Measurements from ENCODE around the gene SMARCB1. TPM values are rescaled to one million over a fixed set of nuclear protein-coding genes. Genes with fewer than 3 reads are reported as not detected.

The SMARCB1 gene
- total RNA-seq, 4 donors from 2014 or later: 28.8 to 55.6 (median 34.9) TPM

GRCh38 chr22:23759566-23759965 lies 27.2 kb upstream of the SMARCB1 start:
- no peak for TF ChIP-seq POLR2A (IDR thresholded peaks at IDR 0.05; ENCODE audit: low read depth)
- no peak for TF ChIP-seq POLR2AphosphoS5 (IDR thresholded peaks at IDR 0.05)
- no peak for TF ChIP-seq EP300 (IDR thresholded peaks at IDR 0.05)
- TF ChIP-seq CTCF (IDR thresholded peaks at IDR 0.05): no peak
- DNase-seq (ENCODE audit: extremely low spot score): no peak
- Histone ChIP-seq H3K9me3 (no peaks in the 10 kb centered on the region), H3K36me3 (peaks cover 0 to 4% (median 0%) of the 10 kb centered on the region in 4 donors), H3K27ac (replicated peaks in 1 of 4) (no peak overlapping the region), H3K4me1 (peaks cover 15 to 22% (median 21%) of the 10 kb centered on the region in 4 donors), H3K27me3 (no peaks in the 10 kb centered on the region), H3K4me3 (no peak overlapping the region)
- WGBS: 78% methylated on average over 4 of the region's 4 CpGs
- intact Hi-C loops (cut with DNase I): no loop called here

- no peak for DNase-seq (ENCODE audit: extremely low spot score)
- intact Hi-C loops (cut with DNase I): loop anchor here (10.0 kb wide), 1 partner anchor 215 kb away; no protein-coding TSS in a partner anchor
- H3K4me1 ChIP-seq: peaks cover 20 to 27% (median 26%) of the 10 kb centered on the region in 4 donors
- peaks cover 0 to 9% (median 2%) of the 10 kb centered on the region in 4 donors for H3K36me3 ChIP-seq
- H3K27me3 ChIP-seq: no peaks in the 10 kb centered on the region
- no peak for TF ChIP-seq CTCF (IDR thresholded peaks at IDR 0.05)
- no peak for TF ChIP-seq POLR2AphosphoS5 (IDR thresholded peaks at IDR 0.05)
- TF ChIP-seq EP300 (IDR thresholded peaks at IDR 0.05): no peak
- no peak for TF ChIP-seq POLR2A (IDR thresholded peaks at IDR 0.05; ENCODE audit: low read depth)
- no peak overlapping the region for H3K27ac ChIP-seq (replicated peaks in 1 of 4)
- H3K9me3 ChIP-seq: no peaks in the 10 kb centered on the region
- no peak overlapping the region for H3K4me3 ChIP-seq
- 96% methylated on average over 6 of the region's 6 CpGs for WGBS
Measured at GRCh38 chr22:23760056-23760455, 26.7 kb upstream of the SMARCB1 start.

- intact Hi-C loops (cut with DNase I): loop anchor here (10.0 kb wide), 1 partner anchor 218 kb away; no protein-coding TSS in a partner anchor
- WGBS: 44% methylated on average over 22 of the region's 23 CpGs
Measured at GRCh38 chr22:23762842-23763578, 23.8 kb upstream of the SMARCB1 start, which contains the start of gene C22orf15. Gene C22orf15, plus strand, starts transcription at chr22:23762990. Its CDS starts 317 bp downstream, at chr22:23763307.

DNA sequence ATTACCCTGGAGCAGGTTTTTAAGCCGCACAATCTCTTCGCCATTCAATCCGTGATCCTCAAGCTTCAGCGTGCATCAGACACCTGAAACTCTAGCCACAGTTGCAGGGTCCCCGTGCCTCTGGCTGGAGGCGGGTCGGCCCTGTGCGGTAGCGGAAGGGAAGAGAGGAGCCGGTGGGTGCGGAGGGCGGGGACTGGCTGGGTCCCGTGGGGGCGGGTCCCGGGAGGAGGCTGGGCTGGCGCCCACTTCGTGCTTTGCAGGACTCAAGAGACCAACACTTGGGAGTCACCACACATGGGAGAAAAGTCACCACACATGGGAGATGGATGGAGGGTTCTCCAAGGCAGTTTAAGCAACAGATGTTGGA lies 23.2 kb upstream of the SMARCB1 start:
- Histone ChIP-seq H3K4me3 (peak overlapping the region; percentile 28 to 38 (median 34)), H3K9me3 (no peaks in the 10 kb centered on the region), H3K27me3 (no peaks in the 10 kb centered on the region), H3K36me3 (peaks cover 0 to 21% (median 2%) of the 10 kb centered on the region in 4 donors), H3K4me1 (peaks cover 37 to 61% (median 60%) of the 10 kb centered on the region in 4 donors), H3K27ac (replicated peaks in 1 of 4) (peak overlapping the region in 2 of 4 donors; percentile 19 to 50)
- no peak for TF ChIP-seq POLR2A (IDR thresholded peaks at IDR 0.05; ENCODE audit: low read depth)
- TF ChIP-seq POLR2AphosphoS5 (IDR thresholded peaks at IDR 0.05): no peak
- no peak for TF ChIP-seq CTCF (IDR thresholded peaks at IDR 0.05)
- TF ChIP-seq EP300 (IDR thresholded peaks at IDR 0.05): no peak
- WGBS: 34% methylated on average over 16 of the region's 17 CpGs
- no peak for DNase-seq (ENCODE audit: extremely low spot score)
- intact Hi-C loops (cut with DNase I): loop anchor here (10.0 kb wide), 1 partner anchor 219 kb away; no protein-coding TSS in a partner anchor

More at GRCh38 chr22:23762842-23763578, 23.8 kb upstream of the SMARCB1 start, which contains the start of gene C22orf15:
- no peaks in the 10 kb centered on the region for H3K27me3 ChIP-seq
- TF ChIP-seq EP300 (IDR thresholded peaks at IDR 0.05) (no peak), CTCF (IDR thresholded peaks at IDR 0.05) (no peak), POLR2AphosphoS5 (IDR thresholded peaks at IDR 0.05) (no peak), POLR2A (IDR thresholded peaks at IDR 0.05; ENCODE audit: low read depth) (no peak)
- peaks cover 35 to 56% (median 55%) of the 10 kb centered on the region in 4 donors for H3K4me1 ChIP-seq
- peak within 1 kb of the TSS; percentile 28 to 38 (median 34) for H3K4me3 ChIP-seq
- no peaks in the 10 kb centered on the region for H3K9me3 ChIP-seq
- peak within 1 kb of the TSS in 2 of 4 donors; percentile 19 to 50 for H3K27ac ChIP-seq (replicated peaks in 1 of 4)
- peak; percentile 85 for DNase-seq (ENCODE audit: extremely low spot score)
- H3K36me3 ChIP-seq: peaks cover 0 to 21% (median 2%) of the 10 kb centered on the region in 4 donors
